ENCODE measurements around the gene TMEM185A.
"Not testable (repeated sequence)": the region's sequence is repeated elsewhere in the genome, so short reads cannot be mapped to it uniquely, and the experiment has no call there.

TMEM185A gene

GRCh38 chrX:149631234-149632165 lies at the start of gene TMEM185A:
TSS of gene TMEM185A (minus strand) at chrX:149631792. CDS start at chrX:149631580, 212 bp downstream.
- DNase-seq: peak in 1 of 2 experiments; percentile 48

- DNase-seq: no peak
Observed at GRCh38 chrX:149681182-149681581, 49.6 kb upstream of the TMEM185A start.

- not testable (repeated sequence) for DNase-seq
Observed at GRCh38 chrX:149679164-149679678, 47.6 kb upstream of the TMEM185A start.

- not testable (repeated sequence) for DNase-seq
Observed at GRCh38 chrX:149675554-149675953, 44.0 kb upstream of the TMEM185A start.

- DNase-seq: not testable (repeated sequence)
Observed at GRCh38 chrX:149675088-149675487, 43.5 kb upstream of the TMEM185A start.

DNA sequence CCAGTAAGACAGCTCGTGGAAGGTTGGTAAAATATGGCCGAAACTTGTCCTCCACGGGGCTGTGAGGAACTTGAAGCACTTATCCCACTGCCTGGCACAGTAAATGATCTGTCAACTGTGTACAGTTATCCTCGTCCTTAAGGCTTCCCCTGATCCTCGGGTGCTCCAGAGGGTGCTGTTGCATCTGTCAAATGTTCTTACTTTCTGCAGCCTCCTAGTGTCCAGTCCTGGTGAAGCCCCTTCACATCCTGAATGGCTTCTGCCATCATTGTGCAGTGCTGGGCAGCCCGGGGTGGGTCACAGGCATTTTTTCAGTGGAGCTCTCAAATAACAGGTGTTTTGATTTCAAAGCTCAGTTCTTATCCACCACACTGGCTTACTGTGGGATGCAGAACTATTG lies 29.0 kb upstream of the TMEM185A start:
- not testable (repeated sequence) for DNase-seq

GRCh38 chrX:149656260-149656884 lies 24.8 kb upstream of the TMEM185A start:
- not testable (repeated sequence) for DNase-seq

DNA sequence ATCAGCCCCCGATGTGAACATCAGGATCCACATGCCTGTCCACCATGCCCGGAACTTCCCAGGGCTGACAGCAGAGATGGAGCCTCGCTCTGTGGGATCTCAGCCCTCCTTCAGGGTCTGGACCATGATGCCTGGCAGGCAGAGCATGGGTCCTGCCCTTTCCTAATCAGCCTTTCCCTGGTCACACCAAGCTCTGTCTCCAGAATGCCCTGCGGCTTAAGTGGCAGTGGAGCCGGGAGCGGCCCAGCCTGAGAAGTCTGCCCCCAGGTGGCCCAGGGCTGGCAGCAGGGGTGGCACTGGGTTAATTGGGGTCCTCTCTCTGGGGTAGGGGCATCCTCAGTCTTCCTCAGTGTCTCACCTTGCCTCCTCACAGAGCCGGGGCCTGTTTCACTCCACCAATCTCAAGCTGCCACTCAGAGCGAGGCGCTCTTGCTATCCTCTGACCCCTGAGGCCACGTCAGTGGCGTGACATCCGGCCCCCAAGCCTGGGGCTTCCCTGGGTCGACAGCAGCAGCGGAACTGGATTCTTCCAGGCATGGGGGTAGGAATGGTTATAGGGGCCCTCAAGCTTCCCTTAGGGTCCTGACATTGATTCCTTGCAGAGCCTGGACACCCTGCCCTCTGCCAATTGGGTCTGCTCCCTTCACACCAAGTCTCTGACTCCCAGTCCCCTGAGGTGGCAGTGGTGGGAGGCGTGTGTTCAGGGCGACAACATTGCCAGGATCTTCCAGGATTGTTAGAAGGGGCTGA lies 20.8 kb upstream of the TMEM185A start:
- DNase-seq: no peak

DNA sequence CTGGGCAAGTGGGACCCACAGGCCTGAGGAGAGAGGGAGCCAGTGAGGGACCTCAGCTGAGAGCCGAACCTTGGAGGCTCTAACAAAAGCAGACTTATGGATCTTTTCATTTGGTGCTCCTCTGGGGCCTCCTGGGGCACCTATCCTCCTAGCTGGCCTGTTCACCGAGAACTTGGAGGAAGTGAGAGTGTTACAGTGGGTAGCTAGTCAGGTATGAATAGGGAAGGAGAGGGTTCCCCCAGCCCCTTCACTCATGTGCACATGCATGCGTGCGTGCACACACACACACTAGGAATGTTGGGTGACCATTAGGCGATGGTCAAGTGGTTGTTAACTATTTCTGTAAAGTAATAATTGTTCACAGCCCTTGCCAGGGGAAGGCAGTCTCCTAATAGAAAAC lies 18.6 kb upstream of the TMEM185A start:
- no peak for DNase-seq

- DNase-seq: no peak
Observed at GRCh38 chrX:149648932-149649331, 17.3 kb upstream of the TMEM185A start.

GRCh38 chrX:149647505-149647904 lies 15.9 kb upstream of the TMEM185A start:
- no peak for DNase-seq

GRCh38 chrX:149643496-149643895 lies 11.9 kb upstream of the TMEM185A start:
- no peak for DNase-seq

DNA sequence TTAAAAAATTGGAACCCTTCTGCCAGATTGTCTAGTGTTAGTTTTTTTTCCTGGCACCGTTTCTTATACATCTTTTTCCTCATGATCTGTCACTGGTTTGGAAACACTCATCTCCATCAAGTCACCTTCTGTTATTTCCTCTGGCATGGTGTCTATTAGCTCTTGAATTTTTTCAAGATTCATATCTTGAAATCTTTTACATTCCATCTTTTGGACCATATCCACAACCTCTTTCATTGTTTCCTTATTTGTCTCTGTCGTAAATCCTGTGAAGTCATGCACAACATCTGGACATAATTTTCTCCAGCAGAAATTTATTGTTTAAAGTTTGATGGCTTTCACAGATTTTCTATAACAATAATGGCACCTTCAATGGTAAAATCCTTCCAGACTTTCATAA lies 10.2 kb upstream of the TMEM185A start:
- DNase-seq: no peak

DNA sequence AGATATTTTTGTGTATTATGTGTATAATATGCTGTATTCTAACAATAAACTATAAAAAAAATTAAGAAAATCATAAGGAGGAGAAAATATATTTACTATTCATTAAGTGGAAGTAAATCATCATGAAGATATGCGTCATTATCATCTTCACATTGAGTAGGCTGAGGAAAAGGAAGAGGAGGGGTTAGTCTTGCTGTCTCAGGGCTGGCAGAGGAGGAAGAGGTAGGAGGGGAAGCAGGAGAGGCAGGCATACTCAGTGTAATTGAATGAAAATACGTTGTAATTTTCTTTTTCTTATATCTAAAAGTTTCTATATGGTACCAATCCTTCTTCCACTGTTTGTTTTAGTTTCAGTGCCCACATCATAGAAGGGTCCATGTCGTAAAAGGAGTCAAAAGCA lies 9.8 kb upstream of the TMEM185A start:
- no peak for DNase-seq

GRCh38 chrX:149639568-149639967 lies 8.0 kb upstream of the TMEM185A start:
- no peak for DNase-seq

DNA sequence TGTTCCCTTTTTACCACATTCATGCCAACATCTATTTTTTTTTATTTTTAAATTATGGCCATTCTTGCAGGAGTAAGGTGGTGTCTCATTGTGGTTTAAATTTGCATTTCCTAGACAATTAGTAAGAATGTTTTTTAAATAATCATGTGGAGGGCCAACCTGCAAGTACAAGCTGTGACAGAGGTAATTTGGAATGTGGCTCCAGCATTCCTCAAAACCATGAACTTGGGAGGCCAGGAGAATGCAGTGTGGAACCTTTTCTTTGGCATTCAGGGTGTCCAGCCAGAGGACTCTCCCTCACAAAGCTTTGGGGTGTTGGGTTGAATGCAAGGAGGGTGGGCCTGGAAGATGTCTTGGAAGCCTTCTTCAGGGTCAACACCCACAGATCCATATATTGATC lies 7.3 kb upstream of the TMEM185A start:
- DNase-seq: no peak

DNA sequence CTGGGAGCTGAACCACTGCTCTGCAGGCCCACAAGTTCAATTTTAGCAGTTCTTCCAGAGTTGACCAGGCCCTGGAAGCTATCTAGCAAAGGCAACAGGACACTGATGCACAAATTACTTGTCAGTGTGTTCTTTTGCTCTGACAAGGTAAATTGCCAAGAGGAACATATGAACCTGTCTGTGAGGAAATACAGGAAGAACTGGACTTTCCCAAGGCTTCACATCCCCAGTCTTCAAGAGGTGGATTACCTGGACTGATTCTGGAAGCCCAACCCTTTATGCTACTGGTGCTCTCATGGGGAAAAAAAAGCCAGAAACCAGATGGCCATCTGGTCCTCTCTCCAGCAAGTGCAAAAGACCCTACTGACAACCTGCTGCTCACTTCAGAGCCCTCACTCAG lies 1.9 kb upstream of the TMEM185A start:
- no peak for DNase-seq

GRCh38 chrX:149630681-149631233 lies 835 bp downstream of the TMEM185A start:
- peak in 1 of 2 experiments; percentile 19 for DNase-seq

- DNase-seq: no peak
Observed at GRCh38 chrX:149629730-149630387, 1.7 kb downstream of the TMEM185A start.

DNA sequence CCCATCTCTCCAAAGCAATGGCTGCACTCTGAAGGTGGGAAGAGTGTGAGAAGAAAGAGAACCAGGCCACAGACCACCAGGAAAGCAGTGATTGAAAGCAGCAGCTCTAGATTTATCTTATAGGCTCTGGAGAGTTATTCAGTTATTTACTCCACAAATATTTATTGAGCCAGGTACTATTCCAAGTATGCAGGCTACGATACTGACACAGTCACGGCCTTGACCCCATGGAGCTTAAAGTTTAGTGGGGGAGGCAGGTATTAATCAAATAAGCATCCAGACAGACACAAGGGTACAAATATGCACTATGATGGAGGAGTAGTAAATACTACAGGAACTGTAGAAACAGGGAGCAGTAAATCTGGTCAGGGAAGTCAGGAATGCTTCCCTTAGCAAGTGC lies 2.8 kb downstream of the TMEM185A start:
- no peak for DNase-seq

- DNase-seq: no peak
Observed at GRCh38 chrX:149628280-149628679, 3.3 kb downstream of the TMEM185A start.

- DNase-seq: not testable (repeated sequence)
Observed at GRCh38 chrX:149626829-149627228, 4.8 kb downstream of the TMEM185A start.
